GM18907 (cell line): ENCODE data around the gene RASSF5.

ENCODE experiments used
- ATAC-seq: cut with Tn5 transposase; IDR thresholded peaks from one replicate; pipeline ENCODE4 v1.9.1; 2021; ENCODE audit warnings: mild to moderate bottlenecking, moderate library complexity; ENCODE audit not compliant: unreplicated experiment

RASSF5 gene

GRCh38 chr1:206495493-206496046 is 11.8 kb upstream of the RASSF5 start:
- ATAC-seq, result peak; percentile 20

- peak; percentile 67 for ATAC-seq
Observed at GRCh38 chr1:206496131-206496793, 11.1 kb upstream of the RASSF5 start.

- peak; percentile 36 for ATAC-seq
Observed at GRCh38 chr1:206497363-206497762, 10.0 kb upstream of the RASSF5 start.

- no peak for ATAC-seq
Observed at GRCh38 chr1:206497774-206498173, 9.6 kb upstream of the RASSF5 start.

GRCh38 chr1:206498685-206499084 is 8.6 kb upstream of the RASSF5 start:
- ATAC-seq, result no peak

- no peak for ATAC-seq
Observed at GRCh38 chr1:206500046-206500445, 7.3 kb upstream of the RASSF5 start.

- ATAC-seq, result no peak
Observed at GRCh38 chr1:206501881-206502280, 5.5 kb upstream of the RASSF5 start.

- no peak for ATAC-seq
Observed at GRCh38 chr1:206502403-206502802, 4.9 kb upstream of the RASSF5 start.

- no peak for ATAC-seq
Observed at GRCh38 chr1:206502812-206503211, 4.5 kb upstream of the RASSF5 start.

GRCh38 chr1:206503591-206504362 is 3.6 kb upstream of the RASSF5 start:
- no peak for ATAC-seq

GRCh38 chr1:206504363-206504713 is 3.0 kb upstream of the RASSF5 start:
- no peak for ATAC-seq

GRCh38 chr1:206505702-206506355 is 1.5 kb upstream of the RASSF5 start:
- ATAC-seq, result no peak

- ATAC-seq, result peak; percentile 28
Observed at GRCh38 chr1:206506405-206507283, 687 bp upstream of the RASSF5 start.

GRCh38 chr1:206508130-206508889 is 979 bp downstream of the RASSF5 start:
- no peak for ATAC-seq

- ATAC-seq, result no peak
Observed at GRCh38 chr1:206508956-206509355, 1.6 kb downstream of the RASSF5 start.

GRCh38 chr1:206509612-206510257 is 2.4 kb downstream of the RASSF5 start:
- ATAC-seq, result no peak

GRCh38 chr1:206510371-206510770 is 3.0 kb downstream of the RASSF5 start:
- ATAC-seq, result no peak

- no peak for ATAC-seq
Observed at GRCh38 chr1:206511362-206512057, 4.2 kb downstream of the RASSF5 start.
